ENCODE results near the gene COL12A1. TPM values are rescaled to one million over a fixed set of nuclear protein-coding genes. Genes with fewer than 3 reads are reported as not detected.

The COL12A1 gene
- total RNA-seq (470 TPM), polyA plus RNA-seq (54.8 TPM)

DNA sequence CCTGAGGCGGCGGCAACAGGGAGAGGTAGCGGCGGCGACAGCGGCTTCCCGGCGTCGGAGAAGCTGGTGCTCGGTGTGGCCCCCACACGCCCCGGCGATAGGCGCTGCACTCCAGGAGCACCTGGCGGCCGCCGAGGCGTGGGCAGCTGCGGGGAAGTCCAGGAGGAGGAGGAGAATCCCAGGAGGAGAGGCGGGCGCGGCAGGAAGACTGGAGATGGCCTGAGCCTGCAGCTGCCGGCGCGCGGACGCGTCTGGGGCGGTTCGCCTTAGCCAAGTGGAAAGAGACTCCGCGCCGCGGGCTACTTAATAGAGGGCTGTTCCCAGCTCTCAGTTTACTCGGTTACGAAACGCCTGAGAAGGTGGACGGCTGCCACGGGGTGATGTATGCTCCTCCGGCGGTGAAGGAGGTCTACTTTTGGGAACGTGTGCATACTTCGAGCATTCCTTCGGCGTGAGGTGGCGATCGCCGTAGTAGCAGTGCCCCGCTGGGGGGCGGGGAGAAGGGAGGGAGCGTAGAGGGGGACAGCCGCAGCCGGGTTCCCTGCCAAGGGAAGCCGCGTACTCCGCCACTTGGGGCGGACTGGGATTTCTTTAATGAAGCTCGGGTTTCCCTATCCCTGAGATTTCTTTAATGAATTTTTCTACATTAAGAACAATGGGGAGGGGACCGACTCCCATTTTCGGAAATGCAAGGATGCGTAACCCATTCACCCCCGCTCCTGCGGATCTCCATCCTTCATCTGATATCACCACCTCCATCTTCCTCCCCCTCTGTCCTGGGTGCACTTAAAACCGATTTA, at the start of gene COL12A1:
COL12A1 (minus strand) TSS at position 278 of the 800 bp plus-strand sequence. CDS start 3,261 bp downstream, outside the sequence.
- no peak for DNase-seq (ENCODE audit: extremely low spot score)
- H3K36me3 ChIP-seq (ENCODE audit: insufficient read depth), result no peaks in the 10 kb centered on the region
- H3K27ac ChIP-seq (ENCODE audit: low read depth), result peak within 1 kb of the TSS; percentile 60
- H3K4me3 ChIP-seq (ENCODE audit: low read depth, low read length), result peak within 1 kb of the TSS; percentile 56
- H3K4me1 ChIP-seq (ENCODE audit: insufficient read depth), result no peaks in the 10 kb centered on the region
- WGBS, result 1% methylated on average over 64 of the region's 64 CpGs

DNA sequence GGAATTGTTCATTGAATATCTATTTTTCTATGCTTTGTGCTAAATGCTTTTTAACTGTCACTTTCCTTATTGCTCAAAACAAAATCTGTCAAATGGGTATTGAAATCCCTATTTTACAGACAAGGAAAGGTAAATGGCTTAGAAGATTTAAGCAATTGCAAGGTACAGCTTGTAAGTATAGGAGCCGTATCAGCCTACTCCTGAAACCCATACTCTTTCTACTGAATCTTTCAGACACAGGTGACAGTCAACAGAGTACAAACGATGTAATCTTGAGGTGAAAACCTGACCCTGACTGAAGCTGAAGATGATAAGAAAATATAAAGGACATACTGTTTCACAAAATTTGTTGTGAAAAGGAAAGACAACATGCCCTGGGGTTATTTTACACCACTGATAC, 44.7 kb upstream of the COL12A1 start:
- Histone ChIP-seq H3K36me3 (ENCODE audit: insufficient read depth) (peaks cover 2% of the 10 kb centered on the region), H3K4me1 (ENCODE audit: insufficient read depth) (no peaks in the 10 kb centered on the region), H3K27ac (ENCODE audit: low read depth) (no peak overlapping the region), H3K4me3 (ENCODE audit: low read depth, low read length) (no peak overlapping the region)
- no peak for DNase-seq (ENCODE audit: extremely low spot score)
- WGBS, result 86% methylated on average over 2 of the region's 2 CpGs

DNA sequence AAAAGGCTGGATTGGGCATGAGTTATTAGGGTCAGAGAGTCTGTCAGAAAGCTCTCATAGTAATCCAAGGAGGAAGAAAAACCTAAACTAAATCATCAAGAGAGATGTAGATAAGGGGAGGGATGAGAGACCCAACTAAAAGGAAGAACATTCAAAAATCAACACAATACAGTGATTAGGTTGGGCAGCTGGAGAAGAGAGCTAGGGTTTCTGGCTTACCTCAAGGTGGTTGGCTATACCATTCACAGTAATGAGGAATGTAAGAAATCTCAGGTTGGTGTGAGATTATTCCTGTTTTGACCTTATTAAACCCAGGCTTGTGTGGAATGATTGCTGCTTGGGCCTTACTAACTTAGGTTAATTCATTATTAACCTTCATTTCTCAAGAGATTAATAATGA, 44.0 kb upstream of the COL12A1 start:
- Histone ChIP-seq H3K36me3 (ENCODE audit: insufficient read depth) (peaks cover 2% of the 10 kb centered on the region), H3K27ac (ENCODE audit: low read depth) (no peak overlapping the region), H3K4me1 (ENCODE audit: insufficient read depth) (no peaks in the 10 kb centered on the region), H3K4me3 (ENCODE audit: low read depth, low read length) (no peak overlapping the region)
- DNase-seq (ENCODE audit: extremely low spot score), result no peak

DNA sequence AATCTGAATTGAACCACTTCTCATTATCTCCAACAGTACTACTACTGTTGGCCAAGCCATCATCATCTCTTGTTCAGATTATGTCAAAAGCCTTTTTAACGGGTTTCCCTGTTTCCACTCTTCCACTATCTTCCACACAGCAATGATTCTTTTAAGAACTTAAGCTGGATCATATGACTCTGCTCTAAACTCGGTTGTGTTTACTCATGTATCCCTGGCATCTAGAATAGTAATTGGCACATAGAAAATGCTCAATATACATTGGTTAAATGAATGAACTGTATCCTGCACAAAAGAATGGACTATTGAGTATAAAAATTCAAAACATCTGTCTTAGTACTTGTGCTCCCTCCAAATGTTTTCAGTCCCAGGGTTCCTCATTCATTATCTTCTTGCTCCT, 40.5 kb upstream of the COL12A1 start:
- 41% methylated on average over 2 of the region's 2 CpGs for WGBS
- Histone ChIP-seq H3K36me3 (ENCODE audit: insufficient read depth) (no peaks in the 10 kb centered on the region), H3K4me3 (ENCODE audit: low read depth, low read length) (no peak overlapping the region), H3K27ac (ENCODE audit: low read depth) (no peak overlapping the region), H3K4me1 (ENCODE audit: insufficient read depth) (no peaks in the 10 kb centered on the region)
- no peak for DNase-seq (ENCODE audit: extremely low spot score)

DNA sequence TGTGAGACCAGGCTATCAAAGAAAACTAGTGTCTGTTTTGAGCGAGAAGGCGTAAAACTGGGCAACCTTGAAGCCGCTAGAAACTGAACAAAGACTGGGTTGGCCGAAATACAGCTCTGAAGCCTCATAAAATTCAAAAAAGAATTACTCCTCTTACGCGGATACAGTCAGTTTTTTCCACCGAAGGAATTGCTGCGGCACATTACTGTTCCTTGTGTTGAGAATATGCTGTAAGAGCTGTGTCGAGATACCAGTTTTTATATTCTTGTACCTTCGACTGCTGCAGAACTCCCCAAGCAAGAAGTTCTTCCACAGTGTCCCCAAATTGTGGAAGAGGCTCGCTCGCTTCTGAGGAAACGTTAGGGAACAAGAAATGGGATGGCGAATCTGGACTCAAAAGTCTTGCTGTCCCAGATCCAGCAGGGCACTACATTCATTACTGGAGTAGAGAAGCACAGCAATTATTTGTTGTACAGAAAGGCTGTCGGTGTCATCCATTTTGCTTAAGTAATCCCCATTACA, 38.3 kb upstream of the COL12A1 start:
- DNase-seq (ENCODE audit: extremely low spot score), result no peak
- Histone ChIP-seq H3K4me1 (ENCODE audit: insufficient read depth) (no peaks in the 10 kb centered on the region), H3K36me3 (ENCODE audit: insufficient read depth) (peaks cover 3% of the 10 kb centered on the region), H3K4me3 (ENCODE audit: low read depth, low read length) (peak overlapping the region; percentile 70), H3K27ac (ENCODE audit: low read depth) (peak overlapping the region; percentile 69)
- 14% methylated on average over 15 of the region's 15 CpGs for WGBS

DNA sequence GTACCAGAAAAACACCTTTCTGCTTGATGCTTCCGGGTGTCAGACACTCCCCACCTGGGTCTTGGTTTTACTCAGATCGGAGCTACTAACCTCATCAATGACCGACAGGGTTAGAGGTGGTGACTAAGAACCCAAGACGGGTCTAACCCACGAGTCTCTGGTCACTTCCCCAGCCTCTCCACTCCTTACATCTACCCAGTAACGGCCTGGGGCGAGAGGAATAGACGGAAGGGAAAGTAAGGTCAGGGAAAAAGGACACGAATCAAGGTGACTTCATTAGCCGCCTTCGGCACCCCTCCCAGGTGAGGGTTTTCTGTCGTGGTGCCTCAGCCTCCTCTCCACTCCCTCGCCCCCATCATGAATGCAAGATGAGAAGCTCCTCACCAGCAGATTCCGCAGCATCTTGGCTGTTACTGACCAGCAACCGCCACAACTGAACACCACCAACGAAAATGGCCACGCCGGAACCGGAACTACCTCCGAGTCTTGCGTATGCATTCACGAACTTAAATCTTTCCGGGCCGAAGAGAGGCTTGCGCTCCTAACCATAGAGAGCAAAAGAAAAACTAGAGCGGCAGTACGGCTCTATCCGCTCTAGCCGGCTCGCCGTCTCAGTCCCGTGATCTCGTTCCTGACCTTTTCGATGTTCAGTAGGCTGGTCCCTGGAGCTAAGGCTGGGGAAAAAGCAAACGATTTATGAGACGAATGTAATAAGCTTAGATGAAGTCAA, 37.6 kb upstream of the COL12A1 start, which contains the start of gene COX7A2:
COX7A2 (minus strand) TSS at position 469 of the 730 bp plus-strand sequence; CDS start at position 402, 67 bp downstream.
- Histone ChIP-seq H3K27ac (ENCODE audit: low read depth) (peak within 1 kb of the TSS; percentile 85), H3K36me3 (ENCODE audit: insufficient read depth) (peaks cover 4% of the 10 kb centered on the region), H3K4me3 (ENCODE audit: low read depth, low read length) (peak within 1 kb of the TSS; percentile 70), H3K4me1 (ENCODE audit: insufficient read depth) (no peaks in the 10 kb centered on the region)
- peak; percentile 95 for DNase-seq (ENCODE audit: extremely low spot score)
- under 1% methylated on average over 36 of the region's 36 CpGs for WGBS

DNA sequence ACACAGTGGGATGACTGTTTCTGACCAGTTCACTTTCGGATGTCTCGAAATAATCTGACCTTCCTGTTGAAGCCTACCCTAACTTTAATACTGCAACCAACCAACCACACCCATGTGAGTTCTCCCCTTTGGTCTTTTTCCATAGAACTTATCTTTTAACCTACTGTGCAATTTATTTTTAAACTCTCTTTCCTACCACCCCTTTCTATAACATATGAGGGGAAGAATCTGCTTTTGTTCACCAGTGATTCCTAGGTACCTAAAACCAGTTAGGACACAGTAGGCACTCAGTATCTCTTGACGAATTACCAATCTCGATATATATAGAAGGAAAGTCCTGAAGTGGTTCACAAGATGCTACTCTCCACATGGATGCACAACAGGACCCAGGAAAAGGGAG, 30.8 kb upstream of the COL12A1 start:
- Histone ChIP-seq H3K4me1 (ENCODE audit: insufficient read depth) (no peaks in the 10 kb centered on the region), H3K4me3 (ENCODE audit: low read depth, low read length) (no peak overlapping the region), H3K27ac (ENCODE audit: low read depth) (no peak overlapping the region), H3K36me3 (ENCODE audit: insufficient read depth) (peaks cover 6% of the 10 kb centered on the region)
- 90% methylated on average over 4 of the region's 4 CpGs for WGBS
- DNase-seq (ENCODE audit: extremely low spot score), result no peak

DNA sequence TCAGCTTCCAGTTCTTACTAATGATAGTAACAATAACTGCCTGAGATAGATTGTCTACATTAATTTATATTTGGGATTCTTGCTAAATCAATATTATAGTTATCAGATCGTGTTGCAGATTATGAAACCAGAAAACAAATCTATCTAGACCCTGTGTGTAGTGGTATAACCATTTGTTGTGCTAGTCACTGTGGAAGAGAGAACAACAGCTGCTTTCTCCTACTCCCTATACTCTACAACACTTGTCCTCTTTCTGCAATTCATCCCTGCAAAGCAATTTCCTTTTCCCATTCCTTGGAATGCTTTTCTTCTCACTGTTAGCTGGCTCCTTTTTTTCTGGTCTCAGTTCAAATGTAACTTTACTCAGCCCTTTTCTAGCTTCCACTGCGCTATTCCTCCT, 29.4 kb upstream of the COL12A1 start:
- no peak for DNase-seq (ENCODE audit: extremely low spot score)
- H3K4me3 ChIP-seq (ENCODE audit: low read depth, low read length), result no peak overlapping the region
- peaks cover 6% of the 10 kb centered on the region for H3K36me3 ChIP-seq (ENCODE audit: insufficient read depth)
- no peaks in the 10 kb centered on the region for H3K4me1 ChIP-seq (ENCODE audit: insufficient read depth)
- 85% methylated on average over 2 of the region's 2 CpGs for WGBS
- H3K27ac ChIP-seq (ENCODE audit: low read depth), result no peak overlapping the region

DNA sequence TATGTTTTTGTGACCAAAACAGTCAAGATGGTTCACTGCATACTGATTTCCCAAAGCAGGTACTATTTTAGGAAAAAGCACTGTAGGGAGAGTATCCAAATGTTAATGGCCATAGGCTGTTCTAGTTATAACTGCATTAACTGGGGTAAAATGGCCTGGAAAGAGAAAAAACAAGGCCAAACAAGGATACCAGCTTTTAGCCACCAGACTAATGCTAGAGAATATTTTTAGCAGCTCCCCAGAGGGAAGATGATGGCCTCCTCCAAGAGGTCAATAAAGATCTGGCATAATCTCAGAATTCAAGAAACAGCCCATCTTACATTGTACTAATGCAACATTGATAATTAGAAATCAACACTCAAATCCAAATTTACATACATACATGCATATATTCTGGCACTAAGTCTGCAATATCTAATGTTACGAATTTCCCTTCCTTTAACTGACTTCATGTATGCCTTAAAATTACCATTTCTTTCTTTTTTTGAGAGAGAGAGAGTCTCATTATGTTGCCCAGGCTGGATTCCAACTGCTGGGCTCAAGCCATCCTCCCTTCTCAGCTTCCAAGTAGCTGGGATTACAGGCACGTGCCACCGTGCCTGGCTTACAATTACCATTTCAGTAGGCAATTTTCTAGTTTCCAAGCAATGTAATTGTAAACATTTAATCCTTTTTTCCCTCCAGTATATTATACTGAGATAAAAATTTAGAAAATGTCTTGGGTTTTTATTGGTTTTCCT, 28.4 kb upstream of the COL12A1 start:
- Histone ChIP-seq H3K4me3 (ENCODE audit: low read depth, low read length) (no peak overlapping the region), H3K27ac (ENCODE audit: low read depth) (no peak overlapping the region), H3K4me1 (ENCODE audit: insufficient read depth) (no peaks in the 10 kb centered on the region), H3K36me3 (ENCODE audit: insufficient read depth) (peaks cover 5% of the 10 kb centered on the region)
- DNase-seq (ENCODE audit: extremely low spot score), result no peak
- 50% methylated on average over 3 of the region's 3 CpGs for WGBS

DNA sequence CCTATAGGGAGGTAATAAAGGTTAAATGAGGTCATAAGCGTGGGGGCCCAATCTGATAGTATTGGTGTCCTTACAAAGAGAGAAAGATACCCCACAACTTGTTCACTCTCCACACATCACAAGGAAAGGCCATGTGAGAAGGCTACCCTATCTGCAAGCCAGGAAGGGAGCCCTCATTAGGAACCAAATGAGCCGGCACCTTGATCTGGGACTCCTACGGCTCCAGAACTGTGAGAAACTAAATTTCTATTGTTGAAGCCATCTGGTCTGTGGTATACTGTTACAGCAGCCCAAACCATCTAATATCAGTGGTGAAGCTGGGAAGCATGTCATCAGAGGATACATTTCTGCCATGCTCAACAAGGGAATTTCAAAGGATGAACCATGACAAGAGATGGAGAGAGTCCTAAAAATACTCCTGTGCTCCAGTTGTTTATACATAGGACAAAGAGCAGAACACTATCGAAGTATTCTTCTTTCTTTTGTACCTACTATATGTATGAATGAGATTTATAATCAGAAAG, 27.3 kb upstream of the COL12A1 start:
- Histone ChIP-seq H3K27ac (ENCODE audit: low read depth) (no peak overlapping the region), H3K36me3 (ENCODE audit: insufficient read depth) (peaks cover 2% of the 10 kb centered on the region), H3K4me3 (ENCODE audit: low read depth, low read length) (no peak overlapping the region), H3K4me1 (ENCODE audit: insufficient read depth) (no peaks in the 10 kb centered on the region)
- 87% methylated on average over 4 of the region's 4 CpGs for WGBS
- no peak for DNase-seq (ENCODE audit: extremely low spot score)

DNA sequence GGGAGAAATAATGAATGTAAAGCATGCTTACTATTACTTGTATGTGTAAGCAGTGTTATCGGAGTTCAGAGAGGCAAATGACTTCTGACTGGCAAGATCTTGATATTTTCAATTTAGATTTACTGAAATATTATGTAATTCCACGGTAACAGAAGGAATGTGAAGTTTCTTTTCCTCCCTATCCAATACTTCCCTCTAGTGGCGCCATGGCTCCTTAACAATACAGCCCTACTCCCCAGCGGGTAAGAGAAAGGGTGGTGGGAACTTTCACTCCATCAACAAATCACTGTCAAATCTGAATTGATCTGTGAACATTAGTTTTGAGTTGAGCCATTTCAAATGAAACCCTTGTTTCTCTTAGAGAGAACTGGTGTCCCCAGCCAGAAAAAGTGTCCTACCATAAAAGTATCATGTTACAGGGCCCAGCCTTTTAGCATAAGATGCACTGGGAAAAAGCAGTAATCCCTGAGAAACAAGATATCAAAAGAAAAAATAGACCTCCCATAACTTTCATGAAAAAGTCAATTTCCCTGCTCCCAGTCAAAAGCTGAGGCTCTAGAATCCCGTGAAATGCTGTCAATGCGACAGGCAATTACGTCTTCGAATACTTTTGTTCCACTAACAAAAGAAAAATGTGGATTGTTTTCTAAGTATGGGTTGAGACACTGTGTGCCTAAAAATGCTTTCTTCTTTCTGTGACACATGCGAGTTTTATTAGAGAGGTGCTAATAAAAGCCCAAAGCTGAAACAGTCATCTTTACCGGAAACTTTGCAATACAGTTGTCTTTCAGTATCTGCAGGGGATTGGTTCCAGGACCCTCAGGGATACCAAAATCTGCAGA, 24.9 kb upstream of the COL12A1 start:
- Histone ChIP-seq H3K27ac (ENCODE audit: low read depth) (no peak overlapping the region), H3K36me3 (ENCODE audit: insufficient read depth) (no peaks in the 10 kb centered on the region), H3K4me3 (ENCODE audit: low read depth, low read length) (no peak overlapping the region), H3K4me1 (ENCODE audit: insufficient read depth) (no peaks in the 10 kb centered on the region)
- WGBS, result 55% methylated on average over 10 of the region's 10 CpGs
- no peak for DNase-seq (ENCODE audit: extremely low spot score)

DNA sequence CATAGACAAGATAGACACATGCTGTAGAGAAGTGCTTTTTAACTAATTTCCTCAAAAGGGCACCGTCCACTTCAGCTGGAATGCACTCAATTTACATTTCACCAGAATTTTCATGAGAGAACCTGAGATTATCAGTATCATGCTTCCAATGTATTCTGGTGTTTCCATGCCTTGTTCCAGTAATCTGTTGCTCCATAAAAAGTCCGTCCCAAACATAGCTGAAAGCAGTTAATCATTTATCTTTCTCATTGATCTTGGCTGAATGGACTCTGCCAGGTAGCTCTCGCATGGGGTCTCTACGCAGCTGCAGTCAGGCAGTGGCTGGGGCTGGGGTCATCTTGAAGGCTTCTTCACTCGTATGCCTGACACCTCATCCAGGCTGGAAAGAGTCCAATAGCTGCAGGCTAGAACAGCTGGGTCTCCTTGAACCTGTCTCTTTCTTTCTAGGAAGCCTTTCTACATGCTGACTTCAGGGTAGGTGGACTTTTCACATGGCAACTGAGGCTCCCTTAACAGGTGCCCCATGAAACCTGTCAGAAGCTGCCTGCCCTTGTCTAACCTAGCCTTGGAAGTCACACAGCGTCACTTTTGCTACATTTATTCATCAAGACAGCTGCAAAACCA, 18.6 kb upstream of the COL12A1 start:
- WGBS, result 67% methylated on average over 6 of the region's 6 CpGs
- H3K4me3 ChIP-seq (ENCODE audit: low read depth, low read length), result no peak overlapping the region
- H3K27ac ChIP-seq (ENCODE audit: low read depth), result no peak overlapping the region
- no peaks in the 10 kb centered on the region for H3K4me1 ChIP-seq (ENCODE audit: insufficient read depth)
- no peaks in the 10 kb centered on the region for H3K36me3 ChIP-seq (ENCODE audit: insufficient read depth)
- no peak for DNase-seq (ENCODE audit: extremely low spot score)
